ENCODE data around the gene PCNX3. TPM values are rescaled to one million over a fixed set of nuclear protein-coding genes. Genes with fewer than 3 reads are reported as not detected.
"Not testable (repeated sequence)": the region's sequence is repeated elsewhere in the genome, so short reads cannot be mapped to it uniquely, and the experiment has no call there.

Gene PCNX3
- polyA plus RNA-seq, 1 donor from 2014 or later, result 7.8 TPM

- Histone ChIP-seq H3K9me2 (ENCODE audit: insufficient read depth, low read length) (no peaks in the 10 kb centered on the region), H3K27ac (ENCODE audit: low read length) (no peak within 1 kb of the TSS), H3K9ac (ENCODE audit: low read length) (peak within 1 kb of the TSS; percentile 18), H2AFZ (ENCODE audit: low read depth, low read length) (no peak within 1 kb of the TSS), H3K4me2 (ENCODE audit: low read length) (no peak within 1 kb of the TSS), H3K27me3 (ENCODE audit: insufficient read depth, low read depth, low read length) (no peaks in the 10 kb centered on the region), H3K4me3 (ENCODE audit: low read length) (peak within 1 kb of the TSS; percentile 60), H3K79me2 (replicated peaks; ENCODE audit: insufficient read depth, low read length) (no peaks in the 10 kb centered on the region), H3F3A (ENCODE audit: insufficient read depth, low read length, poor library complexity, severe bottlenecking) (no peaks in the 10 kb centered on the region), H3K9me3 (ENCODE audit: low read length) (no peaks in the 10 kb centered on the region), H4K20me1 (ENCODE audit: insufficient read depth) (no peaks in the 10 kb centered on the region), H3K36me3 (ENCODE audit: insufficient read depth, low read length) (peaks cover 4% of the 10 kb centered on the region)
- TF ChIP-seq SMC3 (conservative IDR thresholded peaks at IDR 0.05; ENCODE audit: poor library complexity) (peak; percentile 44), TAF1 (IDR thresholded peaks at IDR 0.05; ENCODE audit: low read depth) (no peak), EP300 (conservative IDR thresholded peaks at IDR 0.05; ENCODE audit: poor library complexity, severe bottlenecking) (no peak), CTCF (IDR thresholded peaks at IDR 0.05; ENCODE audit: poor library complexity, severe bottlenecking) (peak; percentile 55), RAD21 (conservative IDR thresholded peaks at IDR 0.05) (peak; percentile 26)
Observed at GRCh38 chr11:65637794-65638419, 22.3 kb downstream of the PCNX3 start, which contains the start of gene SIPA1. SIPA1 (plus strand) TSS chr11:65638101; CDS start chr11:65640922, 2,821 bp downstream.

DNA sequence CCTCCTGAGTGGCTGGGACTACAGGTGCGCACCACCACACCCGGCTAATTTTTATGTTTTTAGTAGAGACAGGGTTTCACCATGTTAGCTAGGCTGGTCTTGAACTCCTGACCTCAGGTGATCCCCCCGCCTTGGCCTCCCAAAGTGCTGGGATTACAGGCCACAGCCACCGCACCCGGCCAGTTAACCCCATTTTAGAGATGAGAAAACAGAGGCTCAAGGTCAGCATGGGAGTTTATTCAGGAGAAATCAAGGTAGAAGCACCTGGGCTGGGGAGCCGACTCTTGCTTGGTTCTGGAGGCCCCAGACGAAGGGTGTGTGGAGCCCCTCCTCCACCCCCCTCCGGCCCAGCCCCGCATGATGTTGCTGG, 23.6 kb downstream of the PCNX3 start:
- H3K79me2 ChIP-seq (replicated peaks; ENCODE audit: insufficient read depth, low read length); H3K27ac ChIP-seq (ENCODE audit: low read length); H3K9ac ChIP-seq (ENCODE audit: low read length); H4K20me1 ChIP-seq (ENCODE audit: insufficient read depth); H2AFZ ChIP-seq (ENCODE audit: low read depth, low read length); H3K27me3 ChIP-seq (ENCODE audit: insufficient read depth, low read depth, low read length); H3F3A ChIP-seq (ENCODE audit: insufficient read depth, low read length, poor library complexity, severe bottlenecking); H3K4me2 ChIP-seq (ENCODE audit: low read length); H3K36me3 ChIP-seq (ENCODE audit: insufficient read depth, low read length); H3K9me2 ChIP-seq (ENCODE audit: insufficient read depth, low read length); H3K9me3 ChIP-seq (ENCODE audit: low read length); H3K4me3 ChIP-seq (ENCODE audit: low read length): not testable (repeated sequence)

GRCh38 chr11:65639623-65640482, 24.3 kb downstream of the PCNX3 start:
- H3K9me2 ChIP-seq (ENCODE audit: insufficient read depth, low read length), result no peaks in the 10 kb centered on the region
- H3K27me3 ChIP-seq (ENCODE audit: insufficient read depth, low read depth, low read length), result no peaks in the 10 kb centered on the region
- H3K9ac ChIP-seq (ENCODE audit: low read length), result no peak overlapping the region
- H3K36me3 ChIP-seq (ENCODE audit: insufficient read depth, low read length), result peaks cover 4% of the 10 kb centered on the region
- H3K79me2 ChIP-seq (replicated peaks; ENCODE audit: insufficient read depth, low read length), result no peaks in the 10 kb centered on the region
- H3F3A ChIP-seq (ENCODE audit: insufficient read depth, low read length, poor library complexity, severe bottlenecking), result no peaks in the 10 kb centered on the region
- no peaks in the 10 kb centered on the region for H4K20me1 ChIP-seq (ENCODE audit: insufficient read depth)
- H2AFZ ChIP-seq (ENCODE audit: low read depth, low read length), result no peak overlapping the region
- TF ChIP-seq EZH2 (IDR thresholded peaks at IDR 0.05; ENCODE audit: borderline replicate concordance, insufficient read depth, low read length, poor library complexity, severe bottlenecking), result no peak
- TF ChIP-seq, protein P1, sequence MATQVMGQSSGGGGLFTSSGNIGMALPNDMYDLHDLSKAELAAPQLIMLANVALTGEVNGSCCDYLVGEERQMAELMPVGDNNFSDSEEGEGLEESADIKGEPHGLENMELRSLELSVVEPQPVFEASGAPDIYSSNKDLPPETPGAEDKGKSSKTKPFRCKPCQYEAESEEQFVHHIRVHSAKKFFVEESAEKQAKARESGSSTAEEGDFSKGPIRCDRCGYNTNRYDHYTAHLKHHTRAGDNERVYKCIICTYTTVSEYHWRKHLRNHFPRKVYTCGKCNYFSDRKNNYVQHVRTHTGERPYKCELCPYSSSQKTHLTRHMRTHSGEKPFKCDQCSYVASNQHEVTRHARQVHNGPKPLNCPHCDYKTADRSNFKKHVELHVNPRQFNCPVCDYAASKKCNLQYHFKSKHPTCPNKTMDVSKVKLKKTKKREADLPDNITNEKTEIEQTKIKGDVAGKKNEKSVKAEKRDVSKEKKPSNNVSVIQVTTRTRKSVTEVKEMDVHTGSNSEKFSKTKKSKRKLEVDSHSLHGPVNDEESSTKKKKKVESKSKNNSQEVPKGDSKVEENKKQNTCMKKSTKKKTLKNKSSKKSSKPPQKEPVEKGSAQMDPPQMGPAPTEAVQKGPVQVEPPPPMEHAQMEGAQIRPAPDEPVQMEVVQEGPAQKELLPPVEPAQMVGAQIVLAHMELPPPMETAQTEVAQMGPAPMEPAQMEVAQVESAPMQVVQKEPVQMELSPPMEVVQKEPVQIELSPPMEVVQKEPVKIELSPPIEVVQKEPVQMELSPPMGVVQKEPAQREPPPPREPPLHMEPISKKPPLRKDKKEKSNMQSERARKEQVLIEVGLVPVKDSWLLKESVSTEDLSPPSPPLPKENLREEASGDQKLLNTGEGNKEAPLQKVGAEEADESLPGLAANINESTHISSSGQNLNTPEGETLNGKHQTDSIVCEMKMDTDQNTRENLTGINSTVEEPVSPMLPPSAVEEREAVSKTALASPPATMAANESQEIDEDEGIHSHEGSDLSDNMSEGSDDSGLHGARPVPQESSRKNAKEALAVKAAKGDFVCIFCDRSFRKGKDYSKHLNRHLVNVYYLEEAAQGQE (IDR thresholded peaks at IDR 0.05; ENCODE audit: borderline replicate concordance), result no peak
- TF ChIP-seq TAF1 (IDR thresholded peaks at IDR 0.05; ENCODE audit: low read depth), result no peak
- no peak for TF ChIP-seq SMC3 (conservative IDR thresholded peaks at IDR 0.05; ENCODE audit: poor library complexity)
- TF ChIP-seq CTCF (IDR thresholded peaks at IDR 0.05; ENCODE audit: poor library complexity, severe bottlenecking), result no peak
- no peak for TF ChIP-seq EP300 (conservative IDR thresholded peaks at IDR 0.05; ENCODE audit: poor library complexity, severe bottlenecking)
- TF ChIP-seq POLR2AphosphoS5 (IDR thresholded peaks at IDR 0.05), result no peak
- TF ChIP-seq MXI1 (conservative IDR thresholded peaks at IDR 0.05; ENCODE audit: poor library complexity, severe bottlenecking), result no peak
- no peak for TF ChIP-seq RAD21 (conservative IDR thresholded peaks at IDR 0.05)
- no peak overlapping the region for H3K27ac ChIP-seq (ENCODE audit: low read length)
- no peak overlapping the region for H3K4me2 ChIP-seq (ENCODE audit: low read length)
- no peaks in the 10 kb centered on the region for H3K9me3 ChIP-seq (ENCODE audit: low read length)
- no peak overlapping the region for H3K4me3 ChIP-seq (ENCODE audit: low read length)
